ENCODE data around the gene ULK4.

Gene ULK4

GRCh38 chr3:41198950-41199865 lies 762.7 kb downstream of the ULK4 start, which contains the start of gene CTNNB1 (continued):
- TF ChIP-seq ZIC2 (tag by site-specific recombination; IDR thresholded peaks at IDR 0.05) (peak; percentile 38; the same call in 1 of the 2 replicates), ZSCAN23 (tag by site-specific recombination; IDR thresholded peaks at IDR 0.05) (peak; percentile 70; the same call in 1 of the 2 replicates), ZNF184 (tag by site-specific recombination; IDR thresholded peaks at IDR 0.05) (peak; percentile 33; the same call in 1 of the 2 replicates), ZNF426 (tag by site-specific recombination; IDR thresholded peaks at IDR 0.05) (no peak), ZNF23 (tag by site-specific recombination; IDR thresholded peaks at IDR 0.05; ENCODE audit: borderline replicate concordance) (no peak), ZNF544 (tag by site-specific recombination; IDR thresholded peaks at IDR 0.05) (no peak), MYNN (tag by site-specific recombination; IDR thresholded peaks at IDR 0.05; ENCODE audit: borderline replicate concordance) (peak; percentile 26; the same call in 1 of the 2 replicates), ZNF223 (tag by site-specific recombination; IDR thresholded peaks at IDR 0.05) (no peak), ZNF366 (tag by site-specific recombination; conservative IDR thresholded peaks at IDR 0.05) (no peak), ZNF571 (tag by site-specific recombination; IDR thresholded peaks at IDR 0.05) (no peak), ZNF324 (tag by site-specific recombination; IDR thresholded peaks at IDR 0.05) (peak; percentile 95), KLF10 (tag by site-specific recombination; IDR thresholded peaks at IDR 0.05) (peak; percentile 80), SALL2 (tag by site-specific recombination; IDR thresholded peaks at IDR 0.05; ENCODE audit: borderline replicate concordance) (peak; percentile 62; the same call in 1 of the 2 replicates), ZNF692 (tag by site-specific recombination; IDR thresholded peaks at IDR 0.05) (peak; percentile 84), ZNF791 (tag by site-specific recombination; IDR thresholded peaks at IDR 0.05) (no peak), ZEB2 (tag by site-specific recombination; IDR thresholded peaks at IDR 0.05) (peak; percentile 90), MEIS1 (CRISPR knock-in tag; IDR thresholded peaks at IDR 0.05; ENCODE audit: borderline replicate concordance) (no peak), ZNF280D (tag by site-specific recombination; IDR thresholded peaks at IDR 0.05) (no peak), ZBTB21 (tag by site-specific recombination; IDR thresholded peaks at IDR 0.05) (peak; percentile 50; the same call in 1 of the 2 replicates), SP7 (tag by site-specific recombination; IDR thresholded peaks at IDR 0.05) (peak; percentile 86), YY2 (tag by site-specific recombination; IDR thresholded peaks at IDR 0.05) (peak; percentile 85), ZNF776 (tag by site-specific recombination; IDR thresholded peaks at IDR 0.05; ENCODE audit: borderline replicate concordance) (no peak), ZNF10 (tag by site-specific recombination; IDR thresholded peaks at IDR 0.05) (peak; percentile 16; the same call in 1 of the 2 replicates), ZBTB1 (tag by site-specific recombination; IDR thresholded peaks at IDR 0.05) (no peak)
- TF ChIP-seq, protein P1, sequence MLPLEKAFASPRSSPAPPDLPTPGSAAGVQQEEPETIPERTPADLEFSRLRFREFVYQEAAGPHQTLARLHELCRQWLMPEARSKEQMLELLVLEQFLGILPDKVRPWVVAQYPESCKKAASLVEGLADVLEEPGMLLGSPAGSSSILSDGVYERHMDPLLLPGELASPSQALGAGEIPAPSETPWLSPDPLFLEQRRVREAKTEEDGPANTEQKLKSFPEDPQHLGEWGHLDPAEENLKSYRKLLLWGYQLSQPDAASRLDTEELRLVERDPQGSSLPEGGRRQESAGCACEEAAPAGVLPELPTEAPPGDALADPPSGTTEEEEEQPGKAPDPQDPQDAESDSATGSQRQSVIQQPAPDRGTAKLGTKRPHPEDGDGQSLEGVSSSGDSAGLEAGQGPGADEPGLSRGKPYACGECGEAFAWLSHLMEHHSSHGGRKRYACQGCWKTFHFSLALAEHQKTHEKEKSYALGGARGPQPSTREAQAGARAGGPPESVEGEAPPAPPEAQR (tag by site-specific recombination; IDR thresholded peaks at IDR 0.05): peak; percentile 91
- TF ChIP-seq, protein P2, sequence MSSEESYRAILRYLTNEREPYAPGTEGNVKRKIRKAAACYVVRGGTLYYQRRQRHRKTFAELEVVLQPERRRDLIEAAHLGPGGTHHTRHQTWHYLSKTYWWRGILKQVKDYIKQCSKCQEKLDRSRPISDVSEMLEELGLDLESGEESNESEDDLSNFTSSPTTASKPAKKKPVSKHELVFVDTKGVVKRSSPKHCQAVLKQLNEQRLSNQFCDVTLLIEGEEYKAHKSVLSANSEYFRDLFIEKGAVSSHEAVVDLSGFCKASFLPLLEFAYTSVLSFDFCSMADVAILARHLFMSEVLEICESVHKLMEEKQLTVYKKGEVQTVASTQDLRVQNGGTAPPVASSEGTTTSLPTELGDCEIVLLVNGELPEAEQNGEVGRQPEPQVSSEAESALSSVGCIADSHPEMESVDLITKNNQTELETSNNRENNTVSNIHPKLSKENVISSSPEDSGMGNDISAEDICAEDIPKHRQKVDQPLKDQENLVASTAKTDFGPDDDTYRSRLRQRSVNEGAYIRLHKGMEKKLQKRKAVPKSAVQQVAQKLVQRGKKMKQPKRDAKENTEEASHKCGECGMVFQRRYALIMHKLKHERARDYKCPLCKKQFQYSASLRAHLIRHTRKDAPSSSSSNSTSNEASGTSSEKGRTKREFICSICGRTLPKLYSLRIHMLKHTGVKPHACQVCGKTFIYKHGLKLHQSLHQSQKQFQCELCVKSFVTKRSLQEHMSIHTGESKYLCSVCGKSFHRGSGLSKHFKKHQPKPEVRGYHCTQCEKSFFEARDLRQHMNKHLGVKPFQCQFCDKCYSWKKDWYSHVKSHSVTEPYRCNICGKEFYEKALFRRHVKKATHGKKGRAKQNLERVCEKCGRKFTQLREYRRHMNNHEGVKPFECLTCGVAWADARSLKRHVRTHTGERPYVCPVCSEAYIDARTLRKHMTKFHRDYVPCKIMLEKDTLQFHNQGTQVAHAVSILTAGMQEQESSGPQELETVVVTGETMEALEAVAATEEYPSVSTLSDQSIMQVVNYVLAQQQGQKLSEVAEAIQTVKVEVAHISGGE (tag by site-specific recombination; conservative IDR thresholded peaks at IDR 0.05; ENCODE audit: low read depth): peak; percentile 49
- TF ChIP-seq, protein P3, sequence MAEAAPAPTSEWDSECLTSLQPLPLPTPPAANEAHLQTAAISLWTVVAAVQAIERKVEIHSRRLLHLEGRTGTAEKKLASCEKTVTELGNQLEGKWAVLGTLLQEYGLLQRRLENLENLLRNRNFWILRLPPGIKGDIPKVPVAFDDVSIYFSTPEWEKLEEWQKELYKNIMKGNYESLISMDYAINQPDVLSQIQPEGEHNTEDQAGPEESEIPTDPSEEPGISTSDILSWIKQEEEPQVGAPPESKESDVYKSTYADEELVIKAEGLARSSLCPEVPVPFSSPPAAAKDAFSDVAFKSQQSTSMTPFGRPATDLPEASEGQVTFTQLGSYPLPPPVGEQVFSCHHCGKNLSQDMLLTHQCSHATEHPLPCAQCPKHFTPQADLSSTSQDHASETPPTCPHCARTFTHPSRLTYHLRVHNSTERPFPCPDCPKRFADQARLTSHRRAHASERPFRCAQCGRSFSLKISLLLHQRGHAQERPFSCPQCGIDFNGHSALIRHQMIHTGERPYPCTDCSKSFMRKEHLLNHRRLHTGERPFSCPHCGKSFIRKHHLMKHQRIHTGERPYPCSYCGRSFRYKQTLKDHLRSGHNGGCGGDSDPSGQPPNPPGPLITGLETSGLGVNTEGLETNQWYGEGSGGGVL (tag by site-specific recombination; IDR thresholded peaks at IDR 0.05): peak; percentile 71
